ENCODE measurements around the gene RIMBP2.
"Not testable (repeated sequence)": the region's sequence is repeated elsewhere in the genome, so short reads cannot be mapped to it uniquely, and the experiment has no call there.

Gene RIMBP2

DNA sequence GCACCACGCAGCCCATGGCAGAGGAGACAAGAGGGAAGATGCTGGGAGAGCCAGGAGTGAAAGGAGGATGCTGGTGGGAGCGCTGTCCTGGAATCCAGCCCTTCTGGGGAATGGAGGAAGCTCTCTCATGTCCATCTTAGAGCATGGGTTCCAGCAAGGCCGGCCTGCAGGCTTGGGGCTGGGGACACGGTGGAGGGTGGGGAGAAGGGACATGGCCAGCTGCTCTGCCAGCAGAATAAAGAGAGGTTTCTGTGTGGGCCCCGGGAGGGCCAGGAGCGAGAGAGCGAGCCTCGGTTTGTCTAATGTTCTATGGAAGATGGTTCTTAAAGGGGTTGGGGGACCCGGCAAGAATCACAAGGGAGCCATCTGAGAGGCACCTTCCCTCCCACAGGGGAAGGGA is 60.2 kb downstream of the RIMBP2 start:
- no peak for DNase-seq (ENCODE audit: low spot score)

DNA sequence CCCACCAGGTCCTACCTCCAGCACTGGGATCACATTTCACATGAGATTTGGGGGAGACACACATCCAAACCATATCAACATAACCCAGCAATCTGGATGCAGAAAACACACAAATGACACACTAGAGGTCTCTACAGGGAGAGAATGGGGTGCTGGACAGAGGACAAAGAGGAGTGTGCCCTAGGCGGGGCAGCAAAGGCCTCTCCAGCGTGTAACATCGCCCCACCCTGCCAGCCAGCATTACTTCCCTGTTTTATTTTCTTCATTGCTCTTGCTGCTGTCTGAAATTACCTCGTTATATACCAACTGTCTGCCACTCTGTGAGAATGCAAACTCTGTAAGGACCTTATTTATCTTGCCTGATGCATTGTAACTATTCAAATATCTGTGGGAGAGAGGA is 61.1 kb downstream of the RIMBP2 start:
- DNase-seq (ENCODE audit: low spot score), result no peak

DNA sequence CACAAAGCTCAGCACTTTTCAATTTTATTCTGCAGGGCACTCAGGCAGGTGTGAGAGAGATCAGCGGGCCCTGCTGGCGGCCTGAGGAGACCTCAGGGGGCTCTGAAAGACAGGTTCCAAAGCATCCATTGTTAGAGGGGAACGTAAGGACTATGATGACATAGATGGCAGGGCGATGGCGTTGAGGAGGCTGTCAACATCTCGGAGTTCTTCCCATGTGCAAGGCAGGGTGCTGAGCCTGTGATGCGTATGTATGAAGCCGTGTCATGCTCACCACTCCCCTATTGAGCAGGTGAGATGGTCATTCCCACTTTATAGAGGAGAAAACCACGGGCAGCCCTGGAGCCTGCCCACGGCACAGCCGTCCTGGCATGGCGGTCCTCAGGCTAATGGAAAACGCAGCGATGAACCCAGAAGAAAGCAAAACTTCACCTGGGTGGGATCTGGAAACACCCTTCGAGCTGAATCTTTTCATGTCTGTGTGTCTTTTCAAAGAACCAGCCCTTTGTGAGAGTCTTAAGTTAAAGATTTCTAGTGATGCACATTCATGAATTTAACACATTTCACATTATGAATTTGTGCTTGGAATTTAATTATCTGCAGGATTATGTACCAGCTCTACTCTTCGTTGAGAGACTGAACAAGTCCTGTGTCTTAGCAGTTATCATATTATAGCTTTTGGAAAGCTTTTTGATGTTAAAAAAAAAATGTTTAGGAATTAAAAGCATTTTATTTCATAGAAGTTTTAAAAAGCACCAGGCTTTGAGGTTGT is 64.7 kb downstream of the RIMBP2 start:
- DNase-seq (ENCODE audit: low spot score), result no peak

DNA sequence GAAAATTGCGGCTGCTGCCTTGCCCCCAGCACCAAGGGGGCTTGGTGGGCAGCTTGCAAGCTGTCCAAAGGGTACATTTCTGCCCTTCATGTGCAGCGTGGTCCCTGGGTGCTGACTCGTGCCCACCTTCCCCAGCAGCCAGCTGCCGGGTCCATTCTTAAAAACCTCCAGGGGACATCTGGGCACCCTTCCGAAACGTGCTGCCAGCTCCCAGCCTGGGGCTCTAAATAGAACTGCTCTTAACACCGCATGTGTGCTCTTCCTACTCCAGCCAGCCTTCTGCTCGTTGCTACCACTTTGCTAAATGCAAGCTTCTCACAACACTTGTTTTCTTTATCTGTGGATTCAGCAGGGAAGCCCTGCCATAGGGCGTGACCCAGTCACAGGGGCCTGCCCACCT is 66.0 kb downstream of the RIMBP2 start:
- DNase-seq (ENCODE audit: low spot score), result no peak

DNA sequence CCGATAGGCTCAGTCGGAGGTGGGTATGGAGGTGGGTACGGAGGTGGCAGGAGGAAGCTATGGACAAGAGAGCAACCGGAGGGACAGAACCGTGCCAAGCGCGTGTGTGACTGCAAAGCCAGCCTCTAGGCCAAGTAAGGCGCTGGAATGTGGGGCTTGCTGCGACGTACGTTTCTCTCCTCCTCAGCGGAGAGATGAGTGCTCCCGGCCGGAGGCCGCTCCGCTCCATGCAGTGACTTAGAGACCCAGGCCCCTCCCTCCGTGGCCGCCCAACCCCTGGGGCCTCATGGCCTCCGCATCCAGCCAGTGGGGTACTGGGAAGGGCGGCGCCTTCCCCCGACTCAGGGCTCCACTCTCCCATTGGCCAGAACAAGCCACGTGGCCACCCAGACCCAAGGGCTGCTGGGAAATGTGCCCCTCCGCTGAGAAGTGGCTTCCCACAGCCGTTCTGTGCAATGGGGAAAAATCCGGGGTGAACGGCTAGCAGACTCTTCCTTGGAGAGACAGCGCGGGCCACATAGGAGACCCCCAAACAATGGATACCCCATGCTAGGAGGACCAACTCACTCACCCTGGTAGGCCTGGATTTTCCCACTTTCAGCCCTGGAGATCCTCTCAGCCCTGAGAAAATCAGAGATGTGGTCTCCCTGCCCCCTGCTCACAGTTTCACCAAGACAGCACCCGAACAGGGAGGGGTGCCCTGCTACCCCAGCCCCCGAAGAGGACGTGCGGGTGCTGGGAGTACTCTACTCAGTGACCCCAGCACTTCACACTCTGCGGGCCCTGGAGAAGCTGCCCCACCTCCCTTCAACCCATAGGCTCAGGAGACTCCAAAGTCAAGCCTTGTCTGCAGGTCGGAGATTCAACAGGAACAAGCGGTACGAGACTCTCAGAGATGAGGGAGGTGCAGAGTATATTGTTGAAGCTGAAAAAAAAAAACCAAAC is 66.7 kb downstream of the RIMBP2 start:
- no peak for DNase-seq (ENCODE audit: low spot score)

DNA sequence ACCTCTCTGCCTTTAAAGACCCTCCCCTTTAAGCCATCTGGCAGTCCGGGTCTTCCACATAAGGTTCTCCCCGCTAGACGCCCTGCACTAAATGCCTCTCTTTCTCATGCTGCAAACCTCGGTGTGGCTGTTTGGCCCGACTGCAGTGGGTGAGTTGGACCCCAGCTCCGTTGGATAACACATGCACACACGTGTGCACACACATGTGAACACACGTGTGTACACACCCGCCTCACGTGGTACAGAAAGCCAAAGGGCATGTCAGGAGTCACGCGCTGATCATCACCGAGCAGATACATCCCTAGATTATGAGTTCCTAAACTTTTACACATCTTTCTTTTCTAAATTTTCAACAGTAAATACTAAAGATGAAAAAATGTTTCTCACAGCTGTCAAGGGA is 68.3 kb downstream of the RIMBP2 start:
- DNase-seq (ENCODE audit: low spot score), result no peak

DNA sequence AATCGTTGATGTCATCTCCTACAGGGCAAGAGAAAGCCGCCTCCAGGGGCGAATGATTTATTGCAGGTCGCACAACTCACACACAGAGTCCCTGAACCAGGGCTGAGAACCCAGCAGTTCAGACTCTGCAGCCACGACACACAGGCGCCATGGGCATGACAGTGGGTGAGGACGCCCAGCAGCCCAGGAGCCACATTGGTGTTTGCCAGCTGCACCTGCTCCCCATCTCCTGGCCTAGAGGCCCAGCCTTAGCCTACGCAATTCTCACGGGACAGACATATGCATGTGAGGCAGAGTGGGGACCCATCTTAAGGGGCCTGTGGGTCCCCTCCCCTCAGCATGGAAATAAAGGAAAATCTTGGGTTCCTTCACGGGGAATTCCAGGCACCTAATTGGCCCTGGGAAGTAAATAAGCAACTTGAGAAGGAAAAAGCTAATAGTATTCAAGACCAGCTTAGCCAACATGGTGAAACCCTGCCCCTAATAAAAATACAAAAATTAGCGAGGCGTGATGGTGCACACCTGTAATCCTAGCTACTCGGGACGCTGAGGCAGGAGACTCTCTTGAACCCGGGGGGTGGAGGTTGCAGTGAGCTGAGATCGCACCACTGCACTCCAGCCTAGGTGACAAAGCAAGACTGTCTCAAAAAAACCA is 69.3 kb downstream of the RIMBP2 start:
- no peak for DNase-seq (ENCODE audit: low spot score)

DNA sequence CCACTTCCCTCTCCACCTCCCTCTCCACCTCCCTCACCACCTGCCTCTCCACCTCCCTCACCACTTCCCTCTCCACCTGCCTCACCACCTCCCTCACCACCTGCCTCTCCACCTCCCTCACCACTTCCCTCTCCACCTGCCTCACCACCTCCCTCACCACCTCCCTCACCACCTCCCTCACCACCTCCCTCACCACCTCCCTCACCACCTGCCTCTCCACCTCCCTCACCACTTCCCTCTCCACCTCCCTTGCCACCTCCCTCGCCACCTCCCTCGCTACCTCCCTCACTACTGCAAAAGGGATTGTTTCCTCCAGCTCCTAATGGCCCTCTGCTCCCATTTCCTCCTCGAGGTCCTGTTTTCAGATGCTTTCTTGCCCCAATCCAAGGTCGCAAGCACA is 69.9 kb downstream of the RIMBP2 start:
- not testable (repeated sequence) for DNase-seq (ENCODE audit: low spot score)

DNA sequence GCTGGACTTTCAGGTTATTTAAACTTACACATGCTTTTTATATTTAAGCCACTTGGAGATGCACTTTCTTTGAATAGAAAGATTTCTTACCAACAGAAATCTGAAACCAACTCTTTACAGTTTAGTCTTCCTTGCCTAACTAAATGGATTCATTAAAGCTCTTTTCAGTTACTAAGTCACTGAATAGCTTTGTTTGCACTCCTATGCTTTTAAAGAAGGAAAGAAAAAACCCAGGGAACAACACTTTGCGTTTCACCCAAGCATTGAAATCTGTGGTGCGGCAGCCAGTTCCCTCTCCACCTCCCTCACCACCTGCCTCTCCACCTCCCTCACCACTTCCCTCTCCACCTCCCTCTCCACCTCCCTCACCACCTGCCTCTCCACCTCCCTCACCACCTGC is 70.3 kb downstream of the RIMBP2 start:
- no peak for DNase-seq (ENCODE audit: low spot score)

DNA sequence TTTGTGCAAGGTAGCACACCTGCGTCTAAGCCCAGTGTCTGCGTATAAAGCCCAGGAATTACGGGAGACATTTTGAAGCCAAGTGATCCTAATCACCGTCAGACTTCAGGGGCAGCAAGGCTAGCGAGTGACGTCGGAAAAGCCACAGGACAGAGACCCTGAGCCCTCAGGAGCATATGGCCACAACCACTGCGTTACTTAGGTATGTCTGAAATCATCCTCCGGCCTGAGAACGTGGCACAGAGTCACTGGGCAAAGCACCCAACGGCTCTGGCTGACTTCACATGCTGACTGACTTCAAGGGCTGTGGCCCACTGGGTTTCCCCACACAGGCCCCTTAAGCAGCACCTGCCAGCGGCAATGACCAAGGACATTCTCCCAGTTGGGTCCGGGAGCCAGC is 71.5 kb downstream of the RIMBP2 start:
- no peak for DNase-seq (ENCODE audit: low spot score)

DNA sequence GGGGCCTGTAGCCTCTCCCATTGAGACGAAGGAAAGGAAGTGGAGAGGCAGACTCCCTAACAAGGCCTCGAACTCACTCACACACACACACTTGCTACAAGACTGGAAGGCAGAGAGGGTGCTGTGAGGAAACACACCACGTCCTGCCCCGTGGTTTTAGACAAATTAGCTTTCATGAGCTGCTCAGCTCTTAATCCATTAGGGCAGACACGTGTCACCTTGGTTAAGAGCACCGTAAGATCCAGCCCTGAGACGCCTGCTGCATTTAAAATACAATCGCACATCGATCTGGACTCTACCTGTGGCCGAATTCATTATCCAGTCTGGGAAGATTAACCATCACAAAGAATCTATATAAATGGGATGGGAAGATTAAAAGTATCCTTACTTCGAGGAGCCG is 72.0 kb downstream of the RIMBP2 start:
- no peak for DNase-seq (ENCODE audit: low spot score)

DNA sequence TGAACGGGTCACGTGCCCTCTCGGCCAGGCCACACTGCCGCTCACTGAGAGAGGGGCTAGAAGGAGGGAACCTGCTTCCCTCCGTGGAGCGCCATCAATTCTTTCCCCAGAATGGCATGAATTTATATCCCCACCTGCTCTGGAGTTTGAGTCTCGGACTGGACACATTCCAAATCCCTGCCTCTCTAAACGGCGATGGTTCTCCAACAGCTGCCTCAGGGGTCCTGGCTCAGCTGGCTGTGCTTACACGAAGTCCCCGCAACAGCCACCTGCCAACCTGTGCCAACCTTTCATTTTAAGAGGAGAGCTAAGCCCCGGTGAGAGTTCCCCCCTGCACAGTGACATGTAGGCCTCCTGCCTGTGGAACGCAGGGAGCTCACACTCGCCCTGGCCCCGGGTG is 73.2 kb downstream of the RIMBP2 start:
- DNase-seq (ENCODE audit: low spot score), result no peak

DNA sequence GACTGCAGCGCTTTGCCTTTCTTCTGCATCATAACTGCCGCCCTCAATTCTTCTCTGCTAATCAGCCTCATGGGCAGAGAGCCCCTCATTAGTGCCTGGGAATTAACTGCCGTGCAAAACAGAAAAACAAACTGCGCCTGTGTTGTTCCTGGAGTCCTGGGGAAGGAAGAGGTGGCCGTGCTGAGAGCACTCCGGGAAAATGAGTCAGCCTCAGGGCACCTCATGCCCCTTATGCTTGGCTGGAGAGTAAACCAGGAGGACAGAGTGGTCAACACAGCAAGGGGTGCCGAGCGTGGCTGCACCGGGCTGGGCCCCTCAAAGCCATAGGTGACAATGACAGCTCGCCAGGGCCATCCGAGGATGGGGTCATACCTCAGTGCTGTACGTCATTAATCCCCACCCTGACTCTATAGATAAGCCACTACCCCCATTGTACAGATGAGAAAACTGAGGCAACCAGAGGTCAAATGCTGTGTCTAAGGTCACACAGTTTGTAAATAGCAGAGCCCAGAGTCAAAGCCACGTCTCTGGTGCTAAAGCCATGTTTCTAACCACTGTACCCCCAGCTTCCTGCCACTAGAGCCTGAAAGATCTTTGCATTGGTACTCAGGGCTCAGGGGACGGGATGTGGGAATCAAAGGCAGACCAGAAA is 74.4 kb downstream of the RIMBP2 start:
- no peak for DNase-seq (ENCODE audit: low spot score)

DNA sequence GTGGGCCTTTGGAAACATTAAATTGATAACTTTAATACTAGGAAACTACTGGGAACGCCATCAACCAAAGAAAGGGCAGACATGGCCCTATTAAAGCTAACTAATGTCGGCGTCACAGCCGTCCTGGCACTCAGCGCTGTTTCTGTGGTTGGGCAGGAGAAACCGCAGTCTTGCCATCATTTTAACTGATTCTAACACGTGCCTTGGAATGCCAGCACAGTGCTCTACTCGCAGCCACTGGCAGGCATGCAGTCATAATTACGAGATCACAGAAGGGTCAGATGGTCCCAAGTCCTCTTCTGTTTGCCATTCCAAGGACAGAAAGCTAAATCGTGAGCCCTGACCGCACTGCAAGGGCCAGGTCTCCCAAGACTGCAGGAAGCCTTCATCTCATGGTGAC is 75.2 kb downstream of the RIMBP2 start:
- DNase-seq (ENCODE audit: low spot score), result no peak

DNA sequence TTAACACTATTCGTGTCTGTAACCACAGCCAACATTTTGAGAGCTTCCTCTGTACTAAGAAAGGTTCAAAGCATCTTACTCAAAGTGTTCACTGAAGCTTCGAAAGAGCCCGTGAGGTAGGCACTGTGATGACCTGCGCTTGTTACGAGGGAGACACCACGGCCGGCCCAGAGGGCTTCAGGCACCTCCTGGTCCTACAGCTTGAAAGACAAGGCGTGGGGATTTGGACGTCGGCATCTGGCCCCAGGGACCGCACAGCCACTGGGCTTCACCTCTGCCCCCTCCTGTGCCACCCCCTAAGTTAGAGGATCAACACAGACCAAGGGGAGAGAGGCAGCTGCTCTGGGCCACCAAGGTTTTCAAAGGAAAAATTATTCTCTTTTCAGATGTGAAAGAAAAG is 75.6 kb downstream of the RIMBP2 start:
- DNase-seq (ENCODE audit: low spot score), result no peak

DNA sequence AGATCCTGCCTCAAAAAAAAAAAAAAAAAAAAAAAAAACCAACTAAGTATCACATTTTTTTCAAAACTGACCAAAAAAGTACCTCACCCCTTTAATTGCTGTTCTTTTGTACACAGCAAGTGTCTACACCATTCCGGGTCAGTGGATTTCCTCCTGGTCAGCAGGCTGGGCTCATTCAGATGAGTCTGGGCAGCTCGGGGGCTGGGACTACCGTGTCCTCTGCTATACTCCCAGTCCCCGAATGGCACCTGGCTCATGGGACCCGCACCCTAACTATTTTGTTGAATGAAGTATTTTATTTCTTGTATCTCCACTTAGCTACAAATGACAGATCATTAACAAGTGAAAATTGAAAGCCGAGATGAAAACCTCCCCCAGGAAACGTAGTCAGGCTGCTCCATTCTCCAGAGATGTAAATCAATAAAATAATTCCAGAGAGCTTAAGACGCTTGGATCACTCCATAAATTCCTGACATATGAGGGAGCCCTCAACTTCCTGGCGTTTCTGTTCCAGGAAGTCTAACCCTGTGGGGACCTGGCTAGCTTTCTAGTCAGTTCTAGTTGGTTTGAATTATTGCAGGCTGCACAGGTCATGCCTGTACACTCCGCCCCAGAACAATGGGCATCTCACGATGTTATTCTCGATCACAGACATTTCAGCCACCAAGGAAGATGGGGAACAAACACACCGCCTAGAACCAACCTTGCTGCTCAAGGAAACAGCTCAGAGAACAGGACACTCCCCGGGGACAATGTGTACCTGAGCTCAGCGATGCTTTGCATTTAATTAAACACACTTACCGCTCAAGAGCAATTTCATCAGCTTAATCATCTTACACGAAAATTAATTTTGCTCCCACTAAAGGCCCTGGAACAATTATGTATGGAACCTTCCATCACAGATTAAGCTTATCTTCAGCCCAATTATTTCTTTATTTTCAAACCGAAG is 76.3 kb downstream of the RIMBP2 start:
- DNase-seq (ENCODE audit: low spot score), result no peak

DNA sequence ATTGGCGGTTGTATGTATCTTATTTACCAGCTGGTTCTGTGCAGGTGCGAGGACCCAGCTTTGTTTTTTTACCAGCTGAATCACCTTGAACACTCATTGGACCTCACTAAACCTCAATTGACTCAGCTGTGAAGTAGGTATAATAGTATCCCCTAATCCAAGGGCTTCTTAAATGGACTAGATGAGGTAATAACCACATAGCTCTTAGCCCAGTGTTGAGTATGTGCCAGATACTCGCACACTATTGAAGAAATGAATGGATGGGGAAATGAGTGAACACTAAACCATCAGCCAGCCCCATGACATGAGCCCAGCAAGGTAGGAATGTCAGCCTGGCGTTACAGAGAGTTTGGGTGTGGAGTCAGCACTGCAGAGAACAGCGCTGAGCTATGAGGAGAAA is 79.7 kb downstream of the RIMBP2 start:
- no peak for DNase-seq (ENCODE audit: low spot score)

DNA sequence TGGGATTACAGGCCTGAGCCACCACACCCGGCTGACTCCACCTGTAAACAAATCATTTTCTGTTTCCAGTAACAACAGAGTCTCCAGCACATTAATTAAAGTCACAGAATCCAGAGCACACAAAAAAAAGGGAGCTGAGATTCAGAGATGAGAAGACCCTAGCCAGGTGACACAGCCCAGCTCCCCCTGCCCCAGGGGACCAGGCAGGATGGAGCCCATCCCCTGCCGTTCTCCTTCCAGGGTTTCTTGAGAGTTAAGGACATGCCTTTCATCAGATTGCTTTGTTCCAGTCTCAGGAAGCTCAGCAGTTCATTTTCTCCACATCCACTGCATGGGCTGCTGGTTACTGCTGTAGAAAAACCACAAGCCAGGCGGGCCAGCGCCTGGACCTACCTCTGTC is 81.2 kb downstream of the RIMBP2 start:
- no peak for DNase-seq (ENCODE audit: low spot score)

DNA sequence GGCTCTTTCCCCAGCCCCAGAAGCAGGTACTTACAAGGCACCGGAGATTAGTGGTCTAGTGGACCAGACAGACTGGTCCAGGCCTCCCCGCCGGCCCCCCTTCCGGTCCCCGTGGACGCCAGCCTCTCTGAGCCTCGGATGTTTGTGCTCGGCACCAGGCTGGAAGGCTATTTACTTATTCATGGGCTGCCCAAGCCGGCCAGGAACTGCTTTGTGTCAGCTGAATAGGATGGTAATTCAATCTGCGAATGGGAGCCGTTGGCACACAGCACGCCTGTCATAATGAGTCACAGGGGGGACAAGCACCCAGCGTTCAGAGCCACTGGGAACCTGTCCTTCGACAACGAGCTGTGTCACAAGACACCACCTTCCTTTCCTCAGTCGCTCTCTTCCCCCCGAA is 82.3 kb downstream of the RIMBP2 start:
- no peak for DNase-seq (ENCODE audit: low spot score)

DNA sequence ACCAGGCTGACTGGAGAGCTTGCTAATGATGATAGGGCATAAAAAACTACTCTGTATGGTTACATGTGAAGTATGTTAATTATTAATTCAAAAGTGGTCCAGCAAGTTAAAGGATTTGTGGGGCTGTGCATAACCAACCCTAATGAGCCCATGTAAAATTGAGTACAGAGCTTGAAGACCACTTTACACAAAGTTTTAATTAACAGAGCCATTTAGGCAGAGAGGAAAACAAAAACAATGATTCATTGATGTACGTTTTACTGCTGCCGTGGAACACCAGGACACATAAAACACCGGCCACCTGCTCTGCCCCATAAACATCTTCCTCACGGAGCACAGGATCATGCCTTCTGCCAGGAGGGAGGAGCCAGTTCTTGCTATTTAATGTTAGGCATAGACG is 83.5 kb downstream of the RIMBP2 start:
- no peak for DNase-seq (ENCODE audit: low spot score)

DNA sequence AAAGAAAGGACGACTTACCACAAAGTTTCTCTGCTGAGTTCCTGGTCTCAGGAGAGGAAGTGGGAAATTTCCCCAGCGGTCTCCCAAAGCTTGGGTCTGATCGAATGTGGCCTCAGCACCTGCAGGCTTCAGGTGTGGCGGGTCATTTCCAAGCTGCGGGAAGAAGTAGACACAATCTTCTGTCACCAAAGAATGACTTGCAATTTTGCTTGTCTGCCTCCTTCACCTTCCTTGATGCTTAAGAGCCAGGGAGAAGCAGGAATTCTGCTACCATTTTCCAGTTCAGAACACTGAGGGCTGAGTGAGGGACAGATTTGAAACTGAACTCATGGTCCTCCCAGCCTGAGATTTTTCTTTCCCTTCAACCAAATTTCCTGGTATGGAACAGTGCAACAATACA is 87.8 kb downstream of the RIMBP2 start:
- no peak for DNase-seq (ENCODE audit: low spot score)

Data from HuH-7.5 (cell line).